COLO668 (cell line): ENCODE data around the gene CLINT1.
A peak's percentile ranks its signal among the peaks of the same experiment; 100 is the strongest.

Experiments
- DNase-seq: peaks from one replicate; lab custom pipeline; 2025; ENCODE audit not compliant: unreplicated experiment; lab: John Stamatoyannopoulos, UW

Gene CLINT1

DNA sequence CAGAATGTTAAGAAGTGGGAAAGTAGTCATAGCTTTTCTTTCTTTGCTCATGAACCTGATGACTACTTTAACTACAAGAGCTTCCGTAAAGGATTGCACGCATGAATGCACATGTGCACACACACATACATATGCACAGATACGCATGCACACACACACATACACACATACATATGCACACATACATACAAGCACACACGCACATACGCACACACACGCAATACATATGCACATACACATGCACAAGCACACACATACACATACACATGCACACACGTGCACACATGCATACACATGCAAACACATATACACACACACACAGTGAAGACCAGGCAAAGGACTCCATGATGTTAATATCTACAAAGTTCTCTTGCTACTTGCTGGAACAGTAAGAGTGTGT is 92.5 kb downstream of the CLINT1 start:
- no peak for DNase-seq

DNA sequence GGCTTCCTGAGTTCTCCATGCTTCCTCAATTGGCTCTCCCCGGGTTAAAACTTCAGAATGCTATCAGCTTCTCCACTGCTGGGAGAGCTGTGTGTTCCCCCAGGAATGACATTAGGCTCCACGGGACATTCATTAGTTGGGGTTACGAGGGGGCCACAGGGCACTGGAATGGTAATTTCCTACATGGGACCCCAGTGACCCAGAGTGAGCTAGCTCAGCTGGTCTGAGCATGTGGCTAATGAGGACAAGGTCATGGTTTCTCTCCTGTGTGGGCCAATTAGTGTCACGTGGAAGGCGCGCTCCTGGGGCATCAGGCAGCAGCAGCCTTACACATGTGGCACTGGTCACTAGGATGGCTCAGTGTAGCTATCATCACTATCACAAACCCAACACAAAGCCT is 94.4 kb downstream of the CLINT1 start:
- no peak for DNase-seq

DNA sequence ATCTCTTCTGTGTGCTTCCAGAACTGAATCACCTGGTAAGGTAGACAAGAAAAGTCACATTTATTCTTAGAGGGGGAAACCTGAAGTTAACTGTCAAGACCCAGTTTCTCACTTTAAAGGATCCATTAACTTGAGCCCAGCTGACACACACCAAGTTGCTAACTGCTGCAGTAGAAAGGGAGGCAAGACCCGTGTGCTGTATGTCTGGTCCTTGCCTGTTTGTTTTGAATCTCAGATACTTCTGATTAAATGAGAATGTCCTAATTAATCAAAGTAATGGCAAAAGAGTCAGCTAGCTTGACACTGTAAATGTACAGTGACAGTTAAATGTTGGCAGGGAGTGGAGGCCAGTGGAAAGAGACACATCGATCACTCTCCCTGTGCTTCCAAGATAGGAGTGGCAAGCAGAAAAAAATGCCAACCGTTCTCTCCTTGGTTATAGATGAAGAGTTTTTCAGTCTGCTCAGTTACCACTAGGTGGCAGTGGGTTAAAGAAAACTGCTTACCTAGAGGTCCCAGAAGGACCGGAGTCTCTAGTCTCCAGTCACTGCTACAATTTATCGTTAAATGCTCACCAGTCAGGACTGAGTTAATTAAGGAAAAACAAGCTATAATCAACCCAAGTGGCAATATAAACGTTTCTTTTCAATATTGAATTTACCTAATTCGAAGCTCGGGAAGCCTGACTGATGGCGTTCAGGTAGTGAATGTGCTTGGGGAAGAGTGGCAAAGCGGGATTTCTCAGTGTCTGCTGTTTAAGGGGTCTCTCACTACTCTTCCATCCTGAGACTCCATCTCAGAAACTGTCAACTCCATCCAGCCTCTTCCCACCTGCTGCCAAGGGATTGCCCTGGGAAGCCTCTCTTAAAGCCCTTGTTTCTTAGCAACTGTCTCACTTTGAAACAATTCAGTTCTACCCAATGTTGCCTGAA is 97.0 kb downstream of the CLINT1 start:
- DNase-seq, result peak; percentile 1

DNA sequence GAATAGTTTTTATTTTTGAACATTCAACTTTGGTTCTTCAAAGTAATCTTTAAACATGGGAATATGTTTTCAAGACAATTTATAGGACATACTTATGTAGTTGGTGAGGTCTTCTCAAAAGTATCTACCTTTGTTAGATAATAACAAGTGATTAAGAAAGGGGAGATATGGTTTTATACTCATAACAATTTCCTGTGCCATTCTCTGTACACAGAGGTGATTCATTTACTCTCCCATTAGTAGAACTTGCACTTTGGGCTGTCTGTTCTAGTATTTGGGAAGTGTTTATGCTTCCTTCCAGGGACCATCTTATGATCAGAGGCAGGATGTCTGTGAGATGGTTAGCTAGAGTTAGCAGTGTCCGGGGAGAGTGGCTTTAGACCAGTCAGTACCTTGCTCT is 100.2 kb downstream of the CLINT1 start:
- no peak for DNase-seq

DNA sequence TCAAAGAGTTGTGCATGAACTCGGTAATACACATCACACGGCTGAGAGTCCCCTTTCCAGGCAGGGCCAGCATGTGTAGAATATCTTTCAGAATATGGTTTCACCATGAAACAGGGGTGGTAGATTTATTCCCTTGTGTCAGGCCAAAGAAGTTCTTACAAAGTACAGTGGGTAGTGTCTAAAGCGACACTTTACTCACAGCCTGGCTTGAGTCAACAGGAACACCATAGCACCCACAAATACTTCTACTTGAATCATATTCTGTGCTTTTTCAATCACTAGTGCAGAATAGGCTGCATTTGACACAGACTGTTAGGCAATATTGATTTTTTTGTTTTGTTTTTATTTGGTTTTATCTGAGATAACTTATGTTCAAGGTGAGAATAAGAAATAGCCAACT is 102.8 kb downstream of the CLINT1 start:
- no peak for DNase-seq

DNA sequence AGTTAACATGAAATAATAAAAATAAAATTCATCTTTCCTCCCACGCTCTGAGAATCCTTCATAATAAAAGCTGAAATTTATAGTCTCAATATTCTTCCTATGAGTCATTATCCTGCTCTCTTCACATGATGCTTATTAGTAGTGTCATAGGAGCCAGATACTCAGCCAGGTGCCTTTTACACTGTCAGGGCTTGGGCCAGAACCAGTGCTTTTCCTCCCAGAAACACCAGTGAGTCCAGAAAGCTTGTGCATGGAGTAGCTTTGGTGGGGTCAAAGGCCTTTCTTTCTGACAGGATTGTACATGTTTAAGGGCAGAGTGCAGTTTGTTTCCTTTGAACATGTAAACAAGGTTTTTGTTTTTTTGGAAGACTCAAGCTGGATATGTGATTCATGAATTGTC is 108.6 kb downstream of the CLINT1 start:
- no peak for DNase-seq

DNA sequence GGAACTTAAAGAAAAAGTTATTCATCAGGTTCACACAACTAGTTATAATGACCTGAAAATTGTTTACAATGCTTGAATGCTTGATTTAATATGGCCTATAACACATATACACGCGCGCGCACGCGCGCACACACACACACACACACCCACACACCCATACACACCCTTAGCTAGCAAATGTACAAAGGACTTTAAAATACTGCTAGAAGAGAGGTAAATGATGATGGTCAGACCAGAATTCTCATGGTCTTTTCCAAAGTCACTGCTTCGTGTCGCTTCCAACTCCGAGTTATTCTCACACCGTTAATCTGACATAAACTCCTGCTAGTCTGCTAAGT is 109.5 kb downstream of the CLINT1 start:
- no peak for DNase-seq

DNA sequence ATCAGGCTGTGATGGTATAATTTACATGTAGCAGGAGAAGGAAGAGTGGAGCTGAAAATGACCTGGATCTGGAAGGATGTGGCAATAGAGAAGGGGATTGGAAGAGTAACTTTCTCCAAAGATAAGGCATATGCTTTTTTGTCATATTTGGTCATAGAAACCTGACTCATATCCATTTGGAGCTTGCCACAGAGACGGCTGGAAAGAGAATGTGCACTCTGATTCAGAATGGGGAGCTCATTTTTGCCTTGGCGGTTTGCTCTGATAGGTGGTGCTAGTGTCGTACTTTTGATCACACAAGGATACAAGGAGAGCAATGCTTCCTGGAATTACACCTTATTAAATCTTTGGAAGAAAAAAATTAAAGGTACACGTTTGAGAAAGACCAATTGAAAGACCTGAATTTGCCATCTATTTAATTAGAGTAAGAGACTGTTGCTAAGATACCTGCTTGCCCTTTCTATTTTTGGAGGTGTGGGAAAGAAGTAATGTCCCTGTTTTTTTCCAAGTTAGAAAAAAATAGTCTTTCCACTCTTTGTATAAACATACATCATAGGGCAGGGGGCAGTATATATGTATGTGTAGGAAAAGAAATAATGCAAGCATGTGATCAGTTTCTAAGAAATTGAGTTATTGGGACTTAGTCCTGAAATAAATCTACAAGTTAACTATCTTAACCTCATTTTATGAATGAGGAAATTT is 110.0 kb downstream of the CLINT1 start:
- DNase-seq, result no peak

DNA sequence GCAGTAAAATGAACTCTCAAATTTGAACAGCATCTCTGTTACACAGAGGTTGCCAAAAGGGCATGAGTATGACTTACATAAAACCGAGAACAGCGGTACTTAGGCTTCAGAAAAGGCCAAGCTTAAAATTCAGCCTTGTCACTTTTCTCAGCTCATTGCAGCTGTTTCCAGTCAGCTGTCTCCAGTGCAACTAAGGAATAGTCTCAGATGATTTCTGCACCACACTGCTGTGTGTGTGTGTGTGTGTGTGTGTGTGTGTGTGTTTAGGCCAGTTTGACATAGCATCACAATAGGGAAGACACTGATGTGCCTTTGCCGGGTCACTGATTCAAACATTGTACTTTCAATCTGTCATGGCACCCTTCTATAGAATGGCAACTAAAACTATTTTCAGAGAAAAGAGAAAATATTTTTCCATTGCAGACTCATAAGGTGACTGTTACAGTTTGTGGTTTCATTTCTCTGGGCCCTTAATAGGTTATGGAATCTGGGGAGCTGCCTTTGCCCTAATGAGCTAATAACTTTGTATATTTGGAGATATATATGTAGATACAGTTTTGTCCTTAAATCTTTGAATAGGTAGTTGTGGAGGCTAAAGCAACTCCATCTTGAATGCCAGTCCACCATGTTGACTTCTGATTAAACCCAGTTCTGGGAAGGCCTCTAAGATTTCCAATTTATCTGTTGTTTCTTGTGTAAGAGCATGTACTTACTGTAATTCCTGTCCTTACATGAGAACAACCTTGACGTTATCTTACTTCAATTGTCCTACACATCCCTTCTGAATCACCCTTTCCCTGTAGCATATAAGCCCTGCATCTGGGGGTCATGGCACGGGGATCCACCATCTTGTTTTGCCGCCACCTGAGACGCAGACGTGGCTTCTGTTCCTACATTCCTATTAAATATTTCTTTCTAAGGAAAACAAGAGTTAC is 110.9 kb downstream of the CLINT1 start:
- DNase-seq, result no peak

DNA sequence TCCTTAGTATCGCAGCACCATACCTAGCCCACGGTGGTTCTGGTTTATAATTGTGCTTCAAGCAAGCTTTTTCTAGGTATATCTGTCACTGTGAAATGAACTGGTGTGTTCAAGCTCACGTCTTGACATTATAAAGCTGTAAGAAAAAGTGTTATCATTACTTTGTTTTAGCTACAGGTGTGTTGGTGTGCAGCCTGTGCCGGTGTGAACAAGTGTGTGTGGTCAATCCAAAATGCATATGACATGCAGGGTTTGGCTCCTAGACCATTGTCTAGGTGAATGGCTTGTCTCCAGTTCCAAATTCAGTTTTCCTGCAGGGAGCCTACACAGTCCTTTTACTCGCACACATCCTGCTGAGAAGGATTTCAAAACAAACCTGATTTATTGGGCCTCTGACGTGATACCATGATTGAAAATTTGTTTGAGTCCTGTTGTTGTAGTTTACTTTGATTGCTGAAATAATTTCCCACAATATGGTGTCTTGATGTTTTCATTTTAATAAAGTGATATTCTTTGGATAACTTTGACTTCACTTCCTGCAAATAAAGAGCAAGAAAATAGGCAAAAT is 111.7 kb downstream of the CLINT1 start:
- DNase-seq, result no peak

DNA sequence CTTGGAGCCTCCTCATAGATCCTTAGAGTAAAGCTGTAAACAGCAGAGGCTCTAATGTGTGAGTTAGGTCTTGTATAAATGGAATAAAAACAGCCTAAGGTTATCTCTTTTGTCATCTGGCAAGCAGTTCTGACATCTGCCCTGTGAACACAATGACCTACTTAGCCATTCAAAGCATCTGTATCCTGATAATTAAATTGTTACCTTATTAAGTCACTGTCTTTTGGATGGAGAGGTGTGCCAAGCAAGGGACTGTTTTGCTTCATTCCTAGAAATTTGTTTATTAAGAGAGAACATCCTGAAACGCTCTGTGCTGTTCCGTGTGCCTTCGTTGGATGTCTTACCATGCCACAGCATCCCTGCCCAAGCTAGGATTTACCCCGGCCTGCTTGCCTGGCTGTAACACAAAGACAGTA is 113.9 kb downstream of the CLINT1 start:
- no peak for DNase-seq

DNA sequence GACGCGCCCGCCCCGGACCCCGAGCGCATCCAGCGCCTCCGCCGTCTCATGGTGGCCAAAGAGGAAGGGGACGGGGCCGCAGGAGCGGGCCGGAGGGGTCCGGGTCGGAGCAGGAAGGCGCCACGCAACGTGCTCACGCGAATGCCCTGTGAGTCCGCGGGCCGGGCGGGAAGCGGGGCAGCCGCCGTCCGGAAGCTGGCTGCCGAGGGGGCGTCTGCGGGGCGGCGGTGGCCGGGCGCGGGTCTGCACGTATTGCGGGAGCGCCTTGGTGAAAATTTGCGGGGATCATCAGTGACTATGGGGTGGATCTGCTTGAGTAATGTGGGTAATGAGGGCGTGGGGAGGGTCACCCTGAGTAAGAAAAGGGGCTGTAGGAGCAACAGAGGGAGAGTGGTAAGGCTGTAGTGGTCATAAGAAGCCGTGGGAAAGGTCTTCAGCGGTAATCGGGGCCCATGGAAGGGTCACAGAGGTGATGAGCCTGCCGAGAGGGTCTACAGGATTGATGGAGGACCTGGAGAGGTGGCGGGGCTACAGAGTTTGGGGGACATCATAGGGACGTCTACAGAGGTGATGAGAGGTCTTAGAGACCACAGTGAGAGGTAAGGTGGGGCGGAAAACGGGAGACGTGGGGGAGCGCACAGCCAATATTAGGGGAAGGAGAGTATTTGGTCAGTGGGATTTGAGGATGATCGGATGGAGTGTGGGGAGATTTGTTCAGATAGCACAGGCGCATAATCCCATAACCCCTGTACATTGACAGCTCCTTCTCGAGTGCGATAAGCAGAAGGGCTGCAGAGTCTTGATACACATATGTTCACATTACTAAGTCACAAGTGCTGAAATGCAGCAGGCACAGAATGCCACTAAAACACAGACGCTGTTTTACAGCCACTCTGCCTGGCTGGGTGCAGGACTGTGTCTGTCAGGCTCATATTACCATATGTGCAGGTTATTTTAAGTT is 114.6 kb downstream of the CLINT1 start:
- DNase-seq, result peak; percentile 22

DNA sequence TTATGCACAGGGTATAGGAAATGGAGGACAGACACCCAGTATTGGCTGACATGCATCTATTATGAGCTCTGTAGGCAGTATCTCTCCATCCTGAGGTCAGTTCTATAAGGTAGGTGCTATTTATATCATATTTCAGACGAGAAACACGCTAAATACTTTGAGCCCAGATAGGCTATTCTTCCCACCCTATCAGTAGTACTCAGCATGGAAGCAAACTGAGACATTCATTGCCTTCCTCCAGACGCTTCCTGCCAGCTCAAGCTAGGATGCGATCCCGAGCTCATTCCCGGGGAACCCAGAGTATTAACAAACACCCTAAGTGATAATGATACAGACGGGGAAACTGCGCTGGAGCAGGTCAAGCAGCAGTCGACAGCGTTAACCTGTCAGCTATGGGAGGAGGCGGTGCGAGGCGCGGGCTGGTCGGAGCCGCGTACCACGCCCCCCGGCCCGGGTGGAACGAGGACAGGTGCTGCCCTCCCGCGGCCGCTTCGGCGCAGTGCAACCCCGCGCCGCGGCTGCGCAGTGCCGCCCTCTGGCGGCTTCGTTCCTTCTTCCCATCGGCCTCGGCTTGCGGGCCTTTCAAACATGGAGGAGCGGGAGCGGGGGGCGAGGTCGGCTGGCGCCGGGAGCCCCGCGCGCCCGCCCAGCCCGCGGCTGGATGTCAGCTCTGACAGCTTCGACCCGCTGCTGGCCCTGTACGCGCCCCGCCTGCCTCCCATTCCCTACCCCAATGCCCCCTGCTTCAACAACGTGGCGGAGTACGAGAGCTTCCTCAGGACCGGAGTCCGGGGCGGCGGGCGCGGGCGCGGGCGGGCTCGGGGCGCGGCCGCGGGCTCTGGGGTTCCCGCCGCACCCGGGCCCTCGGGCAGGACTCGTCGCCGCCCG is 115.5 kb downstream of the CLINT1 start, which contains the start of gene LSM11:
Gene LSM11, plus strand, starts transcription at position 550 of the 888 bp plus-strand sequence. Its CDS starts 39 bp downstream, at position 589.
- DNase-seq, result peak; percentile 79

DNA sequence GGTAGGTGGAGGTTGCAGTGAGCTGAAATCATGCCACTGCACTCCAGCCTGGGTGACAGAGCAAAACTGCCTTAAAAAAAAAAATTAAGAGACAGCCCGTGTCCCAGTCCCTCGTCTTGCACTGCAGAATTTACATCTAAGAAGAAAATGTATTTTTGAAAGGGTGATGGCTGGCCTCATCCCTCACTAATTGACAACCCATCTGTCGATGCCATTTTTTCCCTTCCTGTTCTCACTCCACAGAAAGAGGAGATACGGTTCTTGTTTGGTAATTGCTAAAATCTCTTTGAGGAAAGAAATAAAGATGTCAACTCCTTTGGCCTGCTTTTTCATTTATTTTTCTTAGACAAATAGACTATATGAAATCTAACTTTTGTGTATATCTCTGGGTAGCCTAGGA is 117.8 kb downstream of the CLINT1 start:
- no peak for DNase-seq

DNA sequence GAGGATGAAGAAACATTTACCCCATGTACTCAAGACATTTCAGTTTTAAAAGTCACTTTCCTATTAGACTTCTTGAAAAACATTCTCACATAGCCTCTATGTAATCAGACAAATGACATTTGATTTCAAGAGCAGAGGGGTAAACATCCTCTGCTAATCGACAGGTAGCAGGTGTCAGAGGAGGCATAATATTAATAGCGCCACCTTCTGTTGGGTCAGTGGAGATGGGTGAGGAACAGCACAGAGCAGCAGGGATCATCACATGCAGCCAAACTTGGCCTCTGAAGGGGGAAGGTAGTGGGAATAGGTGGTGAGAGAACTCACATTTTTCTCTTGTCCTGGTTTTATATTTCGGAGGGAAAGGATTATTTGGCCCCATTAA is 118.7 kb downstream of the CLINT1 start:
- peak; percentile 2 for DNase-seq

DNA sequence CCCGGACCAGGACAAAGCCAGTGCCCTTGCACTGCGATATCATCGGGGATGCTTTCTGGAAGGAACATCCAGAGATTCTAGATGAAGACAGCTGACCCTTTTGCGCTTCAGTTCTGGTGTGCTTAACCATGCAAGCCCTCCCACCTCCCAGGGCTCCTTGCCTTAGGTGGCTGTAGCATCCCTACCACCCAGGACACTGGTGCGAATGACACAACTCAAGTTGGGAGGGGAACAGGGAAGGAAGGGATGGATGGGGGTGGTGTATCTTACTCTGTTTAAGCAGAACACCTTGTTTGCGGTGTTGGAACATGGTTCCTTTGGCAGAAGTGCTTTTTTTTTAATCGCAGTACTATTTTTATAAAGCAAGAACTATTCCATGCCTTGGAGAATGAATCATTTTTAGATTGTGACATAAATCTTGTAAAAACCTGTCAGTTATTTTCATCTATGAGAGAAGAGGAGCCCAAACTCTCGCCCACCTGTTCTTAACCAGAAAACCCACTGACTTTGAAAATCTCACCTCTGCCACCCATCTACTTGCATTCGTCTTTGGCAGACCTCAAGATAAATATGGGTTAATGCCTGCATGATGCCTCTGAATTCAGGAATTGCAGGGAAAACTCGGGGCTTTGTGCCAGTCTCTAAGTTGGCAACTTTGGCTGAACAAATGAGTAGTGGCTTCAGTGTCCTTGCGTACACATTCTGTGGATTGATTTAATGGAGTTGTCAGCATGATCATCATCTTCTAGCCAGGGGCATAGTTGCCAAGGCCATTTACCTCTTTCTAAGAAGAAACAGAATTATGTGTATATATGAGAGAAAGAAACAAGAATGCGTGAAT is 119.3 kb downstream of the CLINT1 start:
- no peak for DNase-seq

DNA sequence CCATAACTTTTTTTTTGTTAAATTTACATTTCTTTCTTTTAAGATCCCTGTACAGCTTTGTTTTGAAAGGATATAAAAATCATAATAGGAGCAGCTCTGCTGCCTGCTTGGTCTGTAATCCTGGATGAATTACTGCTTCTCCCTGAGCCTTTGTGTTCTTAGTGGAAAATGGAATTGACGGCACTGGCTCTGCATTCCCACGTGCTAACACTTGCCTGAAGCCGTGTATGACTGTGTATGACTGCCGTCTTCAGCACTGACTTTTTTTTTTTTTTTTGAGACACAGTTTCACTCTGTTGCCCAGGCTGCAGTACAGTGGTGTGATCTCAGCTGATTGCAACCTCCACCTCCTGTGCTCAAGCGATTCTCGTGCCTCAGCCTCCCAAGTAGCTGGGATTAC is 123.0 kb downstream of the CLINT1 start:
- no peak for DNase-seq
